GM18870 (cell line): ENCODE measurements around the gene ABCB6.
A peak's percentile ranks its signal among the peaks of the same experiment; 100 is the strongest.
"Not testable (repeated sequence)": the region's sequence is repeated elsewhere in the genome, so short reads cannot be mapped to it uniquely, and the experiment has no call there.

ENCODE experiments used
- ATAC-seq: cut with Tn5 transposase; IDR thresholded peaks from one replicate; pipeline ENCODE4 v1.9.1; 2021; ENCODE audit warnings: moderate library complexity; ENCODE audit not compliant: unreplicated experiment

ABCB6 gene

GRCh38 chr2:219214141-219214540, 4.6 kb downstream of the ABCB6 start:
- ATAC-seq = no peak

GRCh38 chr2:219213486-219214071, 5.2 kb downstream of the ABCB6 start:
- no peak for ATAC-seq

- ATAC-seq = no peak
Measured at GRCh38 chr2:219213026-219213415, 5.7 kb downstream of the ABCB6 start.

- ATAC-seq = no peak
Measured at GRCh38 chr2:219210886-219211362, 7.8 kb downstream of the ABCB6 start.

- ATAC-seq = no peak
Measured at GRCh38 chr2:219210196-219210885, 8.4 kb downstream of the ABCB6 start.

GRCh38 chr2:219209236-219210195, 9.2 kb downstream of the ABCB6 start:
- ATAC-seq = no peak

GRCh38 chr2:219207884-219208740, 10.6 kb downstream of the ABCB6 start:
- ATAC-seq = no peak

- ATAC-seq = no peak
Measured at GRCh38 chr2:219207134-219207883, 11.4 kb downstream of the ABCB6 start.

- ATAC-seq = peak; percentile 81
Measured at GRCh38 chr2:219206328-219207133, 12.2 kb downstream of the ABCB6 start, which contains the start of gene ZFAND2B. ZFAND2B (plus strand) TSS chr2:219206782; CDS start chr2:219206988, 206 bp downstream.

- no peak for ATAC-seq
Measured at GRCh38 chr2:219205981-219206327, 12.8 kb downstream of the ABCB6 start.

- ATAC-seq = no peak
Measured at GRCh38 chr2:219205165-219205538, 13.6 kb downstream of the ABCB6 start.

- no peak for ATAC-seq
Measured at GRCh38 chr2:219204425-219205164, 14.2 kb downstream of the ABCB6 start.

- not testable (repeated sequence) for ATAC-seq
Measured at GRCh38 chr2:219201331-219201730, 17.4 kb downstream of the ABCB6 start.

GRCh38 chr2:219200502-219201326, 18.0 kb downstream of the ABCB6 start:
- ATAC-seq = not testable (repeated sequence)

GRCh38 chr2:219199470-219200211, 19.1 kb downstream of the ABCB6 start:
- no peak for ATAC-seq

- ATAC-seq = no peak
Measured at GRCh38 chr2:219198974-219199373, 19.8 kb downstream of the ABCB6 start.

- ATAC-seq = no peak
Measured at GRCh38 chr2:219197388-219197787, 21.4 kb downstream of the ABCB6 start.
